ENCODE results near the gene DEK.
"Not testable (repeated sequence)": the region's sequence is repeated elsewhere in the genome, so short reads cannot be mapped to it uniquely, and the experiment has no call there.

The DEK gene

GRCh38 chr6:18264219-18264922 is at the start of gene DEK:
Gene DEK (minus strand): TSS chr6:18264530. CDS start chr6:18263987, 543 bp downstream.
- peak; percentile 76 for DNase-seq

- no peak for DNase-seq
Measured at GRCh38 chr6:18312368-18312767, 48.0 kb upstream of the DEK start.

GRCh38 chr6:18310010-18310409 is 45.7 kb upstream of the DEK start:
- not testable (repeated sequence) for DNase-seq

- DNase-seq, result no peak
Measured at GRCh38 chr6:18309046-18309445, 44.7 kb upstream of the DEK start.

- peak; percentile 37 for DNase-seq
Measured at GRCh38 chr6:18308070-18308735, 43.9 kb upstream of the DEK start.

GRCh38 chr6:18306977-18307376 is 42.6 kb upstream of the DEK start:
- DNase-seq, result peak; percentile 78

GRCh38 chr6:18302561-18303439 is 38.5 kb upstream of the DEK start:
- no peak for DNase-seq

GRCh38 chr6:18293076-18293904 is 29.0 kb upstream of the DEK start:
- peak; percentile 7 for DNase-seq

- no peak for DNase-seq
Measured at GRCh38 chr6:18289283-18289682, 25.0 kb upstream of the DEK start.

GRCh38 chr6:18284261-18284660 is 19.9 kb upstream of the DEK start:
- no peak for DNase-seq

- DNase-seq, result no peak
Measured at GRCh38 chr6:18281564-18281963, 17.2 kb upstream of the DEK start.

GRCh38 chr6:18280084-18280483 is 15.8 kb upstream of the DEK start:
- no peak for DNase-seq

- DNase-seq, result no peak
Measured at GRCh38 chr6:18279422-18279821, 15.1 kb upstream of the DEK start.

GRCh38 chr6:18277237-18278006 is 13.1 kb upstream of the DEK start:
- no peak for DNase-seq

GRCh38 chr6:18276610-18277236 is 12.4 kb upstream of the DEK start:
- no peak for DNase-seq

GRCh38 chr6:18270216-18270615 is 5.9 kb upstream of the DEK start:
- no peak for DNase-seq

- no peak for DNase-seq
Measured at GRCh38 chr6:18269717-18270116, 5.4 kb upstream of the DEK start.

- DNase-seq, result peak; percentile 53
Measured at GRCh38 chr6:18269253-18269652, 4.9 kb upstream of the DEK start.

- no peak for DNase-seq
Measured at GRCh38 chr6:18268066-18268465, 3.7 kb upstream of the DEK start.

- DNase-seq, result no peak
Measured at GRCh38 chr6:18266523-18266912, 2.2 kb upstream of the DEK start.

GRCh38 chr6:18265787-18266522 is 1.6 kb upstream of the DEK start:
- no peak for DNase-seq
